Activated T-helper 17 cell treated with anti-CD3 and anti-CD28 coated beads, Interleukin-2, amount 50 U/mL, for 72 hours (primary cell): Measurements from ENCODE around the gene PRELID1. TPM values are rescaled to one million over a fixed set of nuclear protein-coding genes. Genes with fewer than 3 reads are reported as not detected.
"Not testable (repeated sequence)": the region's sequence is repeated elsewhere in the genome, so short reads cannot be mapped to it uniquely, and the experiment has no call there.

ENCODE experiments used
- ATAC-seq: fragments of 150-1000 bp; cut with Tn5 transposase; replicated peaks from 2 replicates; pipeline ENCODE4 v1.10.0; 2021; ENCODE audit warnings: mild to moderate bottlenecking, moderate library complexity
- H3K27ac Mint-ChIP-seq: one replicate; pipeline ENCODE4 v1.8.0; 2022; ENCODE audit warnings: mixed read lengths
- H3K27me3 Mint-ChIP-seq: one replicate; pipeline ENCODE4 v1.8.0; 2022; ENCODE audit warnings: mixed read lengths
- H3K36me3 Mint-ChIP-seq: one replicate; pipeline ENCODE4 v1.8.0; 2022; ENCODE audit warnings: low read depth, mild to moderate bottlenecking, mixed read lengths
- H3K4me1 Mint-ChIP-seq: one replicate; pipeline ENCODE4 v1.8.0; 2022; ENCODE audit warnings: mixed read lengths
- H3K4me3 Mint-ChIP-seq: one replicate; pipeline ENCODE4 v1.8.0; 2022; ENCODE audit warnings: mild to moderate bottlenecking, mixed read lengths
- H3K9me3 Mint-ChIP-seq: one replicate; pipeline ENCODE4 v1.8.0; 2022; ENCODE audit warnings: mixed read lengths
- total RNA-seq, 2 donors: library from RNA; stranded (reverse); gene quantifications; one replicate each; pipeline ENCODE4 v1.2.3, GENCODE V29; 2022

PRELID1 gene
- total RNA-seq, 2 donors from 2014 or later: 142 to 314 TPM

DNA sequence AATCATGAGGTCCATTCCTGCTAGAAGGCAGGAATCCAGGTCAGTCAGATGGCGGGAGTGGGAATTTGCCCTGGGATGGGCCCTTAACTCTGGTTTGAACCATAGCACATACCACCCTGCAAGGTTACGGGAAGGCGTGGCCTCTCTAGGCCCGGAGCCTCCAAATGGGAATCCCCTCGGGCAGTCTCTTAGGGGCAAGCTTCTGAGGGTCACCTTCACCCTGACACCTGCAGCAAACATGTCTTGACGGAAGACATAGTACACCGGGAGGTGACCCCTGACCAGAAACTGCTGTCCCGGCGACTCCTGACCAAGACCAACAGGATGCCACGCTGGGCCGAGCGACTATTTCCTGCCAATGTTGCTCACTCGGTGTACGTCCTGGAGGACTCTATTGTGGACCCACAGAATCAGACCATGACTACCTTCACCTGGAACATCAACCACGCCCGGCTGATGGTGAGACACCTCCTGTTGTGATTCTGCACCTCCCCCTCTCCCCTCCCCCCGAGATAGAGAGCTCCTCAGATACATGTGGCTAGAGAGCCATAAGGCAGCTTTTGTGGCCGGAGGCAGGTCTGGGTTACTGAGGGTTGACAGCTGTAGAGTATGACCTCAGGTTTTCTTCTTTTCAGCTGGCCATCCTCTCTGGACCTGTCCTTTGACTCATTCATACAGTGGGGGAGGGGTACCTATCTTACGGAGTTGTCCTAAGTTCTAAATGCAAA lies 957 bp downstream of the PRELID1 start:
- Mint-ChIP-seq H3K4me1 (peaks cover 44% of the 10 kb centered on the region), H3K36me3 (peaks cover 69% of the 10 kb centered on the region), H3K27ac (peak overlapping the region; percentile 82), H3K9me3 (no peaks in the 10 kb centered on the region), H3K4me3 (peak overlapping the region; percentile 86), H3K27me3 (no peaks in the 10 kb centered on the region)
- ATAC-seq: no peak

DNA sequence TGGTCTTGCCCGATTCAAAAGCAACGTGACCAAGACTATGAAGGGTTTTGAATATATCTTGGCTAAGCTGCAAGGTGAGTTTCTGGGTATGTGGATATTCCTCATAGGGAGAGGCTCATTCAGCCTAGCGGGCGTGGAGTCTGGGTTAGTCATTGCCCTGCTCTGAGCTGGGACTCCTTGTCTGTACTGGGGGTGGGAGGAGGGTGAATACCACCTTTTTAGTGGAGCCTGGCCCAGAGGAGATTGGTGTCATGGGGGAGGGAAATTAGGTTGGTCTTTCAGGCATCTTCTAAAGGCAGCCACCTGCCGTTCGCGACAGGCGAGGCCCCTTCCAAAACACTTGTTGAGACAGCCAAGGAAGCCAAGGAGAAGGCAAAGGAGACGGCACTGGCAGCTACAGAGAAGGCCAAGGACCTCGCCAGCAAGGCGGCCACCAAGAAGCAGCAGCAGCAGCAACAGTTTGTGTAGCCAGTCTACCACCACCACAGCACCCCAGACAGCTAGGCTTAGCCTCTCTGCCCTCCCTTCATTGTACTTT lies 2.6 kb downstream of the PRELID1 start:
- not testable (repeated sequence) for H3K9me3 Mint-ChIP-seq, H3K27me3 Mint-ChIP-seq, ATAC-seq
- Mint-ChIP-seq H3K27ac (peak overlapping the region; percentile 54), H3K4me3 (peak overlapping the region; percentile 86), H3K36me3 (peaks cover 63% of the 10 kb centered on the region), H3K4me1 (peaks cover 43% of the 10 kb centered on the region)

- Mint-ChIP-seq H3K27ac (peak overlapping the region; percentile 54), H3K4me3 (peak overlapping the region; percentile 20), H3K27me3 (no peaks in the 10 kb centered on the region), H3K36me3 (peaks cover 57% of the 10 kb centered on the region), H3K9me3 (no peaks in the 10 kb centered on the region), H3K4me1 (peaks cover 38% of the 10 kb centered on the region)
- ATAC-seq: no peak
Observed at GRCh38 chr5:177306674-177307543, 3.3 kb downstream of the PRELID1 start.

- Mint-ChIP-seq H3K9me3 (no peaks in the 10 kb centered on the region), H3K36me3 (peaks cover 48% of the 10 kb centered on the region), H3K4me1 (peaks cover 31% of the 10 kb centered on the region), H3K27me3 (no peaks in the 10 kb centered on the region), H3K27ac (no peak overlapping the region), H3K4me3 (no peak overlapping the region)
- ATAC-seq: no peak
Observed at GRCh38 chr5:177307544-177308363, 4.2 kb downstream of the PRELID1 start.

- H3K4me1 Mint-ChIP-seq: peaks cover 34% of the 10 kb centered on the region
- H3K36me3 Mint-ChIP-seq: peaks cover 42% of the 10 kb centered on the region
- peak overlapping the region; percentile 56 for H3K27ac Mint-ChIP-seq
- no peaks in the 10 kb centered on the region for H3K9me3 Mint-ChIP-seq
- no peak for ATAC-seq
- H3K27me3 Mint-ChIP-seq: no peaks in the 10 kb centered on the region
- H3K4me3 Mint-ChIP-seq: no peak overlapping the region
Observed at GRCh38 chr5:177308740-177309139, 5.1 kb downstream of the PRELID1 start.

- Mint-ChIP-seq H3K4me1 (peaks cover 36% of the 10 kb centered on the region), H3K9me3 (no peaks in the 10 kb centered on the region), H3K36me3 (peaks cover 34% of the 10 kb centered on the region), H3K27ac (peak overlapping the region; percentile 56), H3K27me3 (no peaks in the 10 kb centered on the region), H3K4me3 (peak overlapping the region; percentile 86)
- ATAC-seq: peak; percentile 34
Observed at GRCh38 chr5:177309351-177310191, 6.0 kb downstream of the PRELID1 start.

DNA sequence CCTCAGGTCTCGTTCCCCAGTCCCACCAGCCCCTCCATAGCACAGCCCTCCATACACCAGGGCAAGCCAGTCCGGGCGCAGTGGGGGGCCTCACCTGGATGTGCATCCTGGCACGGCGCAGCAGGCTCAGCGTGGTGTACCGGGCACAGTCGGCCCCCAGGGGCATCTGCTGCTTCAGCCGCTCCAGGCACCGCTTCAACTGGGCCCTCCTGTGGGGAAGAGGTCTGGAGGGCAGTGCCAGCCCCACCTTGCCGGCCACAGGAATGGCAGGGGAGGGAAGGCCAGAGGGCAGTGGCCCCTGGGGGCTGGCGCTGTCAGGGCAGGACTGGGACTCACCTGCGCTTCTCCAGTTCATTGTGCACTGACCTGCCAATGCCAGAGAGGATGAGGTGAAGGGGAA lies 6.7 kb downstream of the PRELID1 start:
- H3K36me3 Mint-ChIP-seq: peaks cover 26% of the 10 kb centered on the region
- peaks cover 31% of the 10 kb centered on the region for H3K4me1 Mint-ChIP-seq
- no peaks in the 10 kb centered on the region for H3K9me3 Mint-ChIP-seq
- no peaks in the 10 kb centered on the region for H3K27me3 Mint-ChIP-seq
- H3K27ac Mint-ChIP-seq: peak overlapping the region; percentile 75
- peak overlapping the region; percentile 86 for H3K4me3 Mint-ChIP-seq
- ATAC-seq: no peak

- no peak for ATAC-seq
- Mint-ChIP-seq H3K4me3 (peak overlapping the region; percentile 86), H3K27ac (peak overlapping the region; percentile 75), H3K4me1 (peaks cover 30% of the 10 kb centered on the region), H3K36me3 (peaks cover 21% of the 10 kb centered on the region), H3K27me3 (no peaks in the 10 kb centered on the region), H3K9me3 (no peaks in the 10 kb centered on the region)
Observed at GRCh38 chr5:177310757-177311391, 7.3 kb downstream of the PRELID1 start.

DNA sequence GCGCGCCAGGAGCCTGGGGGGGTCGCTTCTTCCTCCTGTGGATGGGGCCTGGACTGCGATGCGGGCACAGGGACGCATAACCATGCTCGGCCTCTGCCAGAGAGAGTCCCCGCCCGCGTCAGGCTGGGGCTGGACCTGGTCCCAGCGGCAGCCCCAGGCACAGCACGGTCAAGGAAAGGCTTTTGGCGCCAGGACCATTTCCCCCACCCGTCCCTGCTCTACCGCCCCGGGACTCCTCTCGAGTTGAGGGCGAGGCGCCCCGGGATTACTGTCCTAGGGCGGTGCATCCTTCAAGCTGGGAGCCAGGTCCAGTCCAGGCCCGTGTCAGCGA lies 7.8 kb downstream of the PRELID1 start:
- Mint-ChIP-seq H3K4me1 (peaks cover 26% of the 10 kb centered on the region), H3K9me3 (no peaks in the 10 kb centered on the region), H3K27ac (no peak overlapping the region), H3K36me3 (peaks cover 16% of the 10 kb centered on the region), H3K27me3 (no peaks in the 10 kb centered on the region), H3K4me3 (peak overlapping the region; percentile 86)
- no peak for ATAC-seq

DNA sequence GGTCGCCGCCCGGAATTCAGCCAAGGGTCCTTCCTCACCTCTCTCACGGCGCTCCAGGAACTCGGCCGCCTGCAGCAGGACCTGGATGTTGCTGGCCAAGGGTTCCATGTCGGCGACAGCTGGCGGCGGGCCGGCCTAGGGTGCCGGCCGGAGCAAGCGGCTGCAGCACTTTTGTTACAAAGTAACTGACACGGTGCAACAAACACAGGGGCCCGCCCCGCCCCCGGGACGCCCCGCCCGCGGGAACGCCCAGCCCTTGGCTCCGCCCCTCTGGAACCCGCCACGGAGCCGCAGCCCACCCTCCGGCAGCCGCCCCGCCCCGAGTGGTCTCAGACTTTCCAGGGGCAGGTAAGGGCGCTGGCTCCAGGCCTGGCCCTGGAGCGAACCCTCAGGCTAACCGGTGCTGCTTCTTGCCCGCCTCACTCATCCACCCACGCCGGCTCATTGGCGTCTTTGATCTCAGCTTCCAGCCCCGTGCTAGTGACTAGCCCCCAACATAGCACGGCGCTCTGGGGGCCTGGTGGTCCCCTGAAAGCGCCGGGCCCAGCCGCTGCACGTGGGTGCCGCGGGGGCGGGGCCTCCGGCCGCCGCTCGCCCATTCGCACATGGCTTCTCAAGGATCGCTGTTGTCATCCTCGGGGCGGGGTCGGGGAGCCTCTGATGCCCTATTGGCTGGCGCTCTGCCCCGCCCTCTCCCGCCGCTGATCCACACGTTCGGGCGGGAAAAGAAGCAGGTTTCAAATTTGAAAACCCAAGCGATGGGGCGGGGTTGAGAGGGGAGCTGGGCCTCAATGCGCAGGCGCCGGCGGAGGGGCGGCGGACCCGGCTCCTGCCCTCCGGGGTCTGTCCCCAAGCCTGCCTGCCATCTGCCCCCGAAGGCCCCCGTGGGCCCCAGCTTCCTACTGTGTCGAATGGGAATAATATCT lies 8.4 kb downstream of the PRELID1 start, which contains the start of gene MXD3:
MXD3 (minus strand) TSS at position 176 of the 926 bp plus-strand sequence; CDS start at position 108, 68 bp downstream.
- Mint-ChIP-seq H3K27me3 (no peaks in the 10 kb centered on the region), H3K36me3 (peaks cover 10% of the 10 kb centered on the region), H3K27ac (peak within 1 kb of the TSS; percentile 80), H3K9me3 (no peaks in the 10 kb centered on the region), H3K4me1 (peaks cover 22% of the 10 kb centered on the region), H3K4me3 (peak within 1 kb of the TSS; percentile 86)
- peak; percentile 91 for ATAC-seq

GRCh38 chr5:177312649-177313181 lies 9.1 kb downstream of the PRELID1 start:
- no peaks in the 10 kb centered on the region for H3K9me3 Mint-ChIP-seq
- H3K27ac Mint-ChIP-seq: peak overlapping the region; percentile 80
- ATAC-seq: peak; percentile 42
- H3K27me3 Mint-ChIP-seq: no peaks in the 10 kb centered on the region
- H3K36me3 Mint-ChIP-seq: peaks cover 8% of the 10 kb centered on the region
- H3K4me1 Mint-ChIP-seq: peaks cover 21% of the 10 kb centered on the region
- H3K4me3 Mint-ChIP-seq: peak overlapping the region; percentile 86
